KG1 (cell line): ENCODE data around the gene FBXO8.
A peak's percentile ranks its signal among the peaks of the same experiment; 100 is the strongest.
"Not testable (repeated sequence)": the region's sequence is repeated elsewhere in the genome, so short reads cannot be mapped to it uniquely, and the experiment has no call there.

ENCODE experiments used
- DNase-seq: peaks from one replicate; lab custom pipeline; 2025; lab: John Stamatoyannopoulos, UW

The FBXO8 gene

GRCh38 chr4:174283507-174284471 is at the start of gene FBXO8, which contains the start of gene CEP44:
FBXO8 (minus strand) TSS chr4:174283667; CDS start chr4:174263092, 20,575 bp downstream.
CEP44 (plus strand) TSS chr4:174283911; CDS start chr4:174299122, 15,211 bp downstream.
- peak; percentile 64 for DNase-seq

GRCh38 chr4:174332741-174333493 is 49.5 kb upstream of the FBXO8 start:
- DNase-seq = no peak

- no peak for DNase-seq
Measured at GRCh38 chr4:174324725-174325124, 41.3 kb upstream of the FBXO8 start.

GRCh38 chr4:174324236-174324635 is 40.8 kb upstream of the FBXO8 start:
- no peak for DNase-seq

GRCh38 chr4:174320494-174321199 is 37.2 kb upstream of the FBXO8 start:
- no peak for DNase-seq

- no peak for DNase-seq
Measured at GRCh38 chr4:174318829-174319764, 35.6 kb upstream of the FBXO8 start.

GRCh38 chr4:174317531-174317930 is 34.1 kb upstream of the FBXO8 start:
- DNase-seq = no peak

GRCh38 chr4:174316954-174317353 is 33.5 kb upstream of the FBXO8 start:
- no peak for DNase-seq

- DNase-seq = no peak
Measured at GRCh38 chr4:174316546-174316945, 33.1 kb upstream of the FBXO8 start.

- no peak for DNase-seq
Measured at GRCh38 chr4:174314770-174315169, 31.3 kb upstream of the FBXO8 start.

- no peak for DNase-seq
Measured at GRCh38 chr4:174314274-174314673, 30.8 kb upstream of the FBXO8 start.

GRCh38 chr4:174312993-174313392 is 29.5 kb upstream of the FBXO8 start:
- DNase-seq = no peak

GRCh38 chr4:174307694-174308093 is 24.2 kb upstream of the FBXO8 start:
- DNase-seq = no peak

GRCh38 chr4:174305961-174306360 is 22.5 kb upstream of the FBXO8 start:
- DNase-seq = no peak

- DNase-seq = no peak
Measured at GRCh38 chr4:174304664-174305063, 21.2 kb upstream of the FBXO8 start.

GRCh38 chr4:174303687-174304086 is 20.2 kb upstream of the FBXO8 start:
- DNase-seq = no peak

- DNase-seq = not testable (repeated sequence)
Measured at GRCh38 chr4:174295142-174295541, 11.7 kb upstream of the FBXO8 start.

- not testable (repeated sequence) for DNase-seq
Measured at GRCh38 chr4:174294641-174295040, 11.2 kb upstream of the FBXO8 start.

GRCh38 chr4:174292473-174292872 is 9.0 kb upstream of the FBXO8 start:
- no peak for DNase-seq

- DNase-seq = no peak
Measured at GRCh38 chr4:174286870-174287269, 3.4 kb upstream of the FBXO8 start.

GRCh38 chr4:174284487-174284886 is 1.0 kb upstream of the FBXO8 start:
- DNase-seq = no peak
